ENCODE results near the gene GABBR1. TPM values are rescaled to one million over a fixed set of nuclear protein-coding genes. Genes with fewer than 3 reads are reported as not detected.

GABBR1 gene
- total RNA-seq, 4 donors from 2014 or later, result 20.4 to 34.3 (median 23.8) TPM

DNA sequence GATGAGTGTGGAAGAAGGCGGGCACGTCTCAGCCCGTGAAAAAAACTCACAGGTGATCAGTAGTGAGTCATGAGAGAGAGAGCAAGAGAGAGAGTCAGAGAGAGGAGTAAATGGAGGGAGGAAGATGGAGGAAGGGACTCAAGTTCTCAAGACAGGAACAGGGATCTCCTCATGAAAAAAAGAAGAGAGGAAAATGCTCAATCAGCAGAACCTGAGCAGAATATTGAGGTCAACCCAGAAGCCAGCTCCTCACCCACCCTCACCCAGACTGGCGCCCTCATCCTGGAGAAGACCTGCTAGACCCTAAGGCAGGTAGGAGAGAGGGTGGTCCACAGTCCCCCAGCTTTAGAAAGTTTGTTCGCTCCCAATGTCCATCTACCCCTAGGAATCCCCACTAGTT, 78.2 kb downstream of the GABBR1 start:
- 87 to 90% methylated on average over 5 of the region's 5 CpGs for WGBS, 2 donors
- H3K36me3 ChIP-seq, result no peaks in the 10 kb centered on the region
- no peak overlapping the region for H3K27ac ChIP-seq
- H3K4me3 ChIP-seq (replicated peaks in 1 of 3), result no peak overlapping the region
- TF ChIP-seq, protein P1, sequence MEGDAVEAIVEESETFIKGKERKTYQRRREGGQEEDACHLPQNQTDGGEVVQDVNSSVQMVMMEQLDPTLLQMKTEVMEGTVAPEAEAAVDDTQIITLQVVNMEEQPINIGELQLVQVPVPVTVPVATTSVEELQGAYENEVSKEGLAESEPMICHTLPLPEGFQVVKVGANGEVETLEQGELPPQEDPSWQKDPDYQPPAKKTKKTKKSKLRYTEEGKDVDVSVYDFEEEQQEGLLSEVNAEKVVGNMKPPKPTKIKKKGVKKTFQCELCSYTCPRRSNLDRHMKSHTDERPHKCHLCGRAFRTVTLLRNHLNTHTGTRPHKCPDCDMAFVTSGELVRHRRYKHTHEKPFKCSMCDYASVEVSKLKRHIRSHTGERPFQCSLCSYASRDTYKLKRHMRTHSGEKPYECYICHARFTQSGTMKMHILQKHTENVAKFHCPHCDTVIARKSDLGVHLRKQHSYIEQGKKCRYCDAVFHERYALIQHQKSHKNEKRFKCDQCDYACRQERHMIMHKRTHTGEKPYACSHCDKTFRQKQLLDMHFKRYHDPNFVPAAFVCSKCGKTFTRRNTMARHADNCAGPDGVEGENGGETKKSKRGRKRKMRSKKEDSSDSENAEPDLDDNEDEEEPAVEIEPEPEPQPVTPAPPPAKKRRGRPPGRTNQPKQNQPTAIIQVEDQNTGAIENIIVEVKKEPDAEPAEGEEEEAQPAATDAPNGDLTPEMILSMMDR (IDR thresholded peaks at IDR 0.05), result no peak
- no peak for TF ChIP-seq POLR2A (IDR thresholded peaks at IDR 0.05)
- H3K4me1 ChIP-seq, result peaks cover 10 to 12% of the 10 kb centered on the region in 2 donors
- peaks cover 13% of the 10 kb centered on the region for H3K27me3 ChIP-seq
- no peak for DNase-seq
- H3K9me3 ChIP-seq, result no peaks in the 10 kb centered on the region
- intact Hi-C loops (cut with DNase I), result no loop called here

DNA sequence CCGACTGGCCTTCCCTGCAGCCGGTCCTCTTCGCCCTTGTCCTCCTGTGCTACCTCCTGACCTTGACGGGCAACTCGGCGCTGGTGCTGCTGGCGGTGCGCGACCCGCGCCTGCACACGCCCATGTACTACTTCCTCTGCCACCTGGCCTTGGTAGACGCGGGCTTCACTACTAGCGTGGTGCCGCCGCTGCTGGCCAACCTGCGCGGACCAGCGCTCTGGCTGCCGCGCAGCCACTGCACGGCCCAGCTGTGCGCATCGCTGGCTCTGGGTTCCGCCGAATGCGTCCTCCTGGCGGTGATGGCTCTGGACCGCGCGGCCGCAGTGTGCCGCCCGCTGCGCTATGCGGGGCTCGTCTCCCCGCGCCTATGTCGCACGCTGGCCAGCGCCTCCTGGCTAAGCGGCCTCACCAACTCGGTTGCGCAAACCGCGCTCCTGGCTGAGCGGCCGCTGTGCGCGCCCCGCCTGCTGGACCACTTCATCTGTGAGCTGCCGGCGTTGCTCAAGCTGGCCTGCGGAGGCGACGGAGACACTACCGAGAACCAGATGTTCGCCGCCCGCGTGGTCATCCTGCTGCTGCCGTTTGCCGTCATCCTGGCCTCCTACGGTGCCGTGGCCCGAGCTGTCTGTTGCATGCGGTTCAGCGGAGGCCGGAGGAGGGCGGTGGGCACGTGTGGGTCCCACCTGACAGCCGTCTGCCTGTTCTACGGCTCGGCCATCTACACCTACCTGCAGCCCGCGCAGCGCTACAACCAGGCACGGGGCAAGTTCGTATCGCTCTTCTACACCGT, 79.5 kb downstream of the GABBR1 start:
- Histone ChIP-seq H3K27ac (no peak overlapping the region), H3K36me3 (no peaks in the 10 kb centered on the region), H3K4me3 (replicated peaks in 1 of 3) (peak overlapping the region in 1 of 3 donors; percentile 16), H3K4me1 (peaks cover 10 to 12% of the 10 kb centered on the region in 2 donors), H3K9me3 (no peaks in the 10 kb centered on the region), H3K27me3 (peaks cover 13% of the 10 kb centered on the region)
- intact Hi-C loops (cut with DNase I), result no loop called here
- TF ChIP-seq, protein P1 (IDR thresholded peaks at IDR 0.05), result peak in 1 of 6 experiments; percentile 3
- TF ChIP-seq POLR2A (IDR thresholded peaks at IDR 0.05), result no peak
- peak; percentile 49 to 51 for DNase-seq
- 3 to 4% methylated on average over 23 to 44 of the region's 83 CpGs for WGBS, 2 donors

DNA sequence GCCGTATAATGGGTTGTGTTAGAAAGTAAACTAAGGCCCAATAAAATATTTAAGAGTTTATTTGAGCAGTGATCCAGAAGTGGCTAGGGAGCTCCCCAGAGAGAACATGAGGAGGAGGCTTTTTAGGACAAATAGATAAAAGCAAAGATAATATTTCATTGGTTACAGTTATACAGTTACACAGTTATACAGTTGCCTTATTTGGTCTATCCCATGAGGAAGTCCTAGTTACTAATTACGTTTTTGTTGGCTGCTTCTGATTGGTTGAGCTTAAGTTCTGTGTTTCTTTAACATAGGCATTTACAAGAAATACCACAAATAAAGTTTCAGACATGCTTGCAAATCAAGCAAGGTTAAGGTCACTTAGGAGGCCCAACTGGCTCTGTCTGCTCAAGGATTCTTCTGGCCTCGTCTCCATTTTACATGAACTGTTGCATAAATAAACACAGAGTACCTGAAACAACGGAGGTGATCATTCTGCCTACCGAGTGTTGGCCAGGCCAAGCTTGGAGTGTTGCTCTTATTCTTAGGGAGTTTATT, 80.4 kb downstream of the GABBR1 start:
- intact Hi-C loops (cut with DNase I), result no loop called here
- DNase-seq, result peak; percentile 9 to 11
- 19 to 30% methylated on average over 5 of the region's 5 CpGs for WGBS, 2 donors
- Histone ChIP-seq H3K36me3 (no peaks in the 10 kb centered on the region), H3K4me1 (peaks cover 10 to 12% of the 10 kb centered on the region in 2 donors), H3K4me3 (replicated peaks in 1 of 3) (no peak overlapping the region), H3K9me3 (no peaks in the 10 kb centered on the region), H3K27me3 (peaks cover 13% of the 10 kb centered on the region), H3K27ac (no peak overlapping the region)
- TF ChIP-seq, protein P1 (IDR thresholded peaks at IDR 0.05), result no peak
- TF ChIP-seq POLR2A (IDR thresholded peaks at IDR 0.05), result no peak

DNA sequence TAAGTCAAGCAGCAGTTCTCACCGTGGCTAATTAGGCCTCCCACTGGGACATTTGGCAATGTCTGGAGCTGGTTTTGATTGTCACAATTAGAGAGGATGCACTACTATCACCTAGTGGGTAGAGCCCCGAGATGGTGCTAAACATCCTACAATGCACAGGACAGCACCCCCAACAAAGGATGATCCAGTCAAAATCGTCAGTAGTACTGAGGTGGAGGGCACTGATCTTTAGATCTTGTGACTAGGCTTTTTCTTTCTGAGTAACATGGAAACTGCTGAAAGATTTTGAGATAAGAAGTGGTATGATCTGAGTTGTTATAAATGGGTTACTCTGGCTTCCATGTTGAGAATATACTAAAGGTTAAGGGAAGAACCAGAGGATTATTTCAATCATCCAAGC, 85.4 kb downstream of the GABBR1 start:
- H3K27ac ChIP-seq, result no peak overlapping the region
- TF ChIP-seq, protein P1 (IDR thresholded peaks at IDR 0.05), result no peak

DNA sequence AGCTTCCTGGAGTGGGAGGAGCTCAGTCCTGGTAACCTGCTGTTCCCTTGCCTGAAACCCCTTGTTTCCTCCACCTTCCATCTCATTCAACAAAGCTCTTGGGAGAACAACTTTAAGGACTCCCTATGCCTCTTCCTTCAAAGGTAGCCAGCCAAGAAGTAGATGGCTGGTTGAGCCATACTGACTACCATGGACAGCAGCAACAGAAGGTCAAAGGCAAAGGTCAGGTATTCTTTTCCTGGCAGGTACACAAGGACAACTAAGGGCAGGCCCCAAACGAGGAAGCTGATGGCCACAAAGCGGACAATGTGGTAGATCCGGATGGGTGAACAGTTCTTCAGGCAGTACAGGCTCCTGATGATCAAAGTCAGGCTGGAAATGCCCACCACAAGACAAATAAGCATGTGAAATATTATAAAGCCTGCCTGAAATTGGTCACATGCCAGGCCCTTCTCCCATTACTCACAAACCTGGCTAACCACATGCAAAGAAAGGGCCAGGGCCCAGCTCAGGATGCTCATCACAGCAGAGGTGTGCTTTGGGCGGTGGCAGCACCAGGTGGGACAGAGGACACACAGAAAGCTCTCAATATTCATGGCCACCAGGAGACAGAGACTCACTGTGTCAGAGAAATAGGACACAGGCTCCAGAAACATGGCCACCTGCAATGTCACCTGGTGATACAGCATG, 95.1 kb downstream of the GABBR1 start:
- WGBS, 2 donors, result 67 to 73% methylated on average over 4 of the region's 4 CpGs
- TF ChIP-seq POLR2A (IDR thresholded peaks at IDR 0.05), result no peak
- TF ChIP-seq, protein P1 (IDR thresholded peaks at IDR 0.05), result no peak
- Histone ChIP-seq H3K27ac (no peak overlapping the region), H3K9me3 (no peaks in the 10 kb centered on the region), H3K4me3 (replicated peaks in 1 of 3) (no peak overlapping the region), H3K4me1 (no peaks in the 10 kb centered on the region), H3K27me3 (no peaks in the 10 kb centered on the region), H3K36me3 (no peaks in the 10 kb centered on the region)
- intact Hi-C loops (cut with DNase I), result no loop called here
- DNase-seq, result no peak

More for the DNA sequence above, 85.4 kb downstream of the GABBR1 start:
- Histone ChIP-seq H3K36me3 (no peaks in the 10 kb centered on the region), H3K9me3 (no peaks in the 10 kb centered on the region), H3K4me1 (no peaks in the 10 kb centered on the region), H3K27me3 (no peaks in the 10 kb centered on the region), H3K4me3 (replicated peaks in 1 of 3) (no peak overlapping the region)
- DNase-seq, result no peak
- intact Hi-C loops (cut with DNase I), result no loop called here
- WGBS, 2 donors, result 56 to 58% methylated on average over 3 of the region's 3 CpGs
